ENCODE measurements around the gene TSHZ3. TPM values are rescaled to one million over a fixed set of nuclear protein-coding genes. Genes with fewer than 3 reads are reported as not detected.

TSHZ3 gene
- total and polyA plus RNA-seq, 2 donors from 2014 or later = 1.7 to 8.4 TPM

DNA sequence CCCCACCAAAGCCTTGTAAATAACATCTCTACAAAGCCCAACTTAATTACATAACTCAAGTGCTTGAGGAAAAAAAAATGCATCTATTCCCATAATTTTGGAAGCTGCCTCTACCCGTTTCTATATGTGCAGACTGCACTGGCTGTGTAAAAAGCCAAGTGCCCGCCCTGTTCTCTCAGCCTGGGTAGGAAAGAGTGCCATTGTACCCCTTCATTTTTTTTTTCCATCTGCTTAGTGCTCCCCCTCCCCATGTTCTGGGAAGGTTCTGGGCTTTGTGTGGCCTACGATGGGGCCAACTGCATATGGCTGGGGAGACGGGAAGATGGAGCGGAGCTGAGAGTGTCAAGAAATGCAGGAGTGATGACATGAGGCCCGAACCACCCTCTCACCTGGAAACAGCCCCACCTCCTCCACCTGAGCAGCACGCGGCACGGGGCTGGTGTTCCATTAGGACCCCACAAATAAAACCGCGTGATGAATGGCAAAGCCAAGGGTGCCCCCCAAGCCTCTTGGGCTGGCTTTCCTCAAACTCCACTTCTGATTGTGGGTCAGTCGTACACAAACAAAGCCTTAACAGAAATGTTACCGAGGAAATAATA is 42.1 kb downstream of the TSHZ3 start:
- DNase-seq (no peak), FAIRE-seq (no peak)
- H3K4me3 ChIP-seq (ENCODE audit: low read length in 3 of 3) = no peak overlapping the region
- no peaks in the 10 kb centered on the region for H3K27me3 ChIP-seq (ENCODE audit: control insufficient read depth, insufficient read depth, low read length)
- H3K9me3 ChIP-seq (ENCODE audit: control insufficient read depth in 2 of 3, insufficient read depth in 1 of 3, low read length in 3 of 3) = no peaks in the 10 kb centered on the region
- intact Hi-C loops (cut with DNase I) = no loop called here
- no peak overlapping the region for H3K9ac ChIP-seq (ENCODE audit: low read length in 3 of 3)
- no peak for TF ChIP-seq CTCF (IDR thresholded peaks at IDR 0.05; ENCODE audit: borderline replicate concordance, extremely low read depth, insufficient read depth)
- H3K36me3 ChIP-seq (ENCODE audit: control insufficient read depth in 2 of 3, insufficient read depth in 3 of 3, low read length in 3 of 3) = no peaks in the 10 kb centered on the region
- no peaks in the 10 kb centered on the region for H3K4me1 ChIP-seq (ENCODE audit: control insufficient read depth in 2 of 3, insufficient read depth in 2 of 3, low read depth in 1 of 3, low read length in 3 of 3)
- no peak overlapping the region for H3K27ac ChIP-seq (ENCODE audit: low read depth in 2 of 2, low read length in 2 of 2)

DNA sequence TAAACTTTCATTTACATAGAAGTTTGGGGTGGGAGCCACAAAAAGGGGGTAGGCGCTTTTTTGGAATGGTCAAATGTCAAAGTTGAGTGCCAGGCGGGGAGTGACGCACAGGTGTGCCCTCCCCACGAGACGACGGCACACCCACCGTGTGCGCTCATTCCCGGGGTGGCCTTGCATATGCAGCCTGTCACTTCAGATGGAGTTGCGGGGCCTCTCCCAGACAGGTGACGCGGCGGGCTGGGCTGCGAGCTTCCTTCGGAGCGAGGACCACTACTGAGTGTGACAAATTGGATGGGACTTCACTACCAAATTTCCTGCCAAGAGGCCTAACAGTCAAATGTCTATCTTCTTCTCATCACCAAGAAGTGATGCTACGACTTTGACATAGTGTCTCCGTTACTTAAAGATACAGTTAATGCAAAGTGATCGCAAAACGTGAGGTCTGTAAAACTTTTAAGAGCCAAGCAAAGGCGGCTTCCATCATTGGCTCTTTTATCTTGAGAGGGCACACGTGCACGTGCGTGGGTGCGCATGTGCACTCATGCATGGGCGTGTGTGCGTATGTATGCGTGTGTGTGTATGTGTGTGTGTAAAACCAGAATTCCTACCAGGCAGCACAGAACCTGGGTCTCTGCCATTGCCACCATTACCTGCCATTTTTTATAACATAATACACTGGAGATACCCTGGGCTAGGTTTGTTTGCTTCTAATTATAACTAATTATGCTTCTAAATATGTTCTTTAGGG is 43.1 kb downstream of the TSHZ3 start:
- no peak for FAIRE-seq
- Histone ChIP-seq H3K36me3 (ENCODE audit: control insufficient read depth in 2 of 3, insufficient read depth in 3 of 3, low read length in 3 of 3) (no peaks in the 10 kb centered on the region), H3K9ac (ENCODE audit: low read length in 3 of 3) (no peak overlapping the region), H3K27me3 (ENCODE audit: control insufficient read depth, insufficient read depth, low read length) (no peaks in the 10 kb centered on the region), H3K4me3 (ENCODE audit: low read length in 3 of 3) (no peak overlapping the region), H3K4me1 (ENCODE audit: control insufficient read depth in 2 of 3, insufficient read depth in 2 of 3, low read depth in 1 of 3, low read length in 3 of 3) (no peaks in the 10 kb centered on the region), H3K9me3 (ENCODE audit: control insufficient read depth in 2 of 3, insufficient read depth in 1 of 3, low read length in 3 of 3) (no peaks in the 10 kb centered on the region), H3K27ac (ENCODE audit: low read depth in 2 of 2, low read length in 2 of 2) (no peak overlapping the region)
- no peak for TF ChIP-seq CTCF (IDR thresholded peaks at IDR 0.05; ENCODE audit: borderline replicate concordance, extremely low read depth, insufficient read depth)
- intact Hi-C loops (cut with DNase I) = no loop called here
- DNase-seq = no peak

DNA sequence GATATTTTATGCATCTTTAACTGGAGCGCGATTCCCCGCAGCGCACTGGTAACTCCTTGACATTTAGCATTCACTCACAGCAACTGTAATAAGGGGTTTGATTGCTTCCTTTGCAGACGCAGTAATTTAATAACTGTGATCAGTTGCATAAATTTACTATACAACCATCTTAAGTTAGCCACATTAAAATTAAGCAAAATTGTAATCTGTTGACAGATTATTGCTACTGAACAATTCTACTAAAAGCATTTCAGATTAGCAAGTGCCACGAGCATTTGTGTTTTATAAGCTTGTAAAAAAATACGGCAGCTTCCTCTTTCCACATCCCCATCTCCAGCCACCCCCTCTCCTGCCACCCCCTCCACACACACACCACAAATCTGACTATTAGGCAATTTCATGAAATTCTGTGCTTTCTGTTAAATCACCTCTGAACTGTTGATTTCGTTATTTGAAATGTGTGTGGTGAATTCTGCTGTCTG is 44.4 kb downstream of the TSHZ3 start:
- no peak for DNase-seq
- intact Hi-C loops (cut with DNase I) = no loop called here
- no peak for FAIRE-seq

More for the DNA sequence above, 44.4 kb downstream of the TSHZ3 start:
- Histone ChIP-seq H3K4me3 (ENCODE audit: low read length in 3 of 3) (no peak overlapping the region), H3K4me1 (ENCODE audit: control insufficient read depth in 2 of 3, insufficient read depth in 2 of 3, low read depth in 1 of 3, low read length in 3 of 3) (no peaks in the 10 kb centered on the region), H3K27ac (ENCODE audit: low read depth in 2 of 2, low read length in 2 of 2) (no peak overlapping the region), H3K36me3 (ENCODE audit: control insufficient read depth in 2 of 3, insufficient read depth in 3 of 3, low read length in 3 of 3) (no peaks in the 10 kb centered on the region), H3K9me3 (ENCODE audit: control insufficient read depth in 2 of 3, insufficient read depth in 1 of 3, low read length in 3 of 3) (no peaks in the 10 kb centered on the region), H3K9ac (ENCODE audit: low read length in 3 of 3) (no peak overlapping the region), H3K27me3 (ENCODE audit: control insufficient read depth, insufficient read depth, low read length) (no peaks in the 10 kb centered on the region)
- TF ChIP-seq CTCF (IDR thresholded peaks at IDR 0.05; ENCODE audit: borderline replicate concordance, extremely low read depth, insufficient read depth) = no peak

Data from kidney (tissue), 14 donors.